Activated CD4-positive, alpha-beta T cell treated with anti-CD3 and anti-CD28 coated beads for 1 hour (primary cell): ENCODE results near the gene C9orf40.

Experiments
- DNase-seq: peaks from one replicate; pipeline ENCODE4 v3.0.0-alpha.2; 2020

Gene C9orf40

GRCh38 chr9:74935008-74935407 lies 17.7 kb downstream of the C9orf40 start:
- no peak for DNase-seq

GRCh38 chr9:74921737-74922136 lies 31.0 kb downstream of the C9orf40 start:
- DNase-seq = no peak

GRCh38 chr9:74920944-74921626 lies 31.6 kb downstream of the C9orf40 start:
- no peak for DNase-seq

- DNase-seq = no peak
Observed at GRCh38 chr9:74910036-74910435, 42.7 kb downstream of the C9orf40 start.

GRCh38 chr9:74908665-74909064 lies 44.0 kb downstream of the C9orf40 start:
- DNase-seq = no peak

GRCh38 chr9:74907085-74907484 lies 45.6 kb downstream of the C9orf40 start:
- no peak for DNase-seq

- DNase-seq = no peak
Observed at GRCh38 chr9:74901001-74901400, 51.7 kb downstream of the C9orf40 start.
